AG04449 (cell line): ENCODE measurements around the gene DEUP1.

Experiments used
- CTCF ChIA-PET: fragments of 350-600 bp; formaldehyde crosslinking; extraction: SDS; loops from one replicate; lab custom pipeline; 2021; ENCODE audit warnings: antibody characterized with exemption; lab: Yijun Ruan, JAX
- POLR2A ChIA-PET: fragments of 400-600, 350-600 bp; formaldehyde crosslinking; extraction: SDS; loops from one replicate; lab custom pipeline; 2020; ENCODE audit warnings: antibody characterized with exemption, inconsistent platforms; lab: Yijun Ruan, JAX
- DNase-seq: peaks from one replicate; pipeline ENCODE4 v3.0.0-alpha.2; 2010; ENCODE audit warnings: low read depth, low spot score
- H3K4me3 ChIP-seq: 2 replicates; pipeline ENCODE4 v1.5.1; 2011; ENCODE audit warnings: low read depth, mild to moderate bottlenecking, control low read depth, low read length
- TF ChIP-seq, protein P1 (sequence below): IDR thresholded peaks from one replicate; pipeline ENCODE4 v1.5.1; 2011; ENCODE audit warnings: mild to moderate bottlenecking, moderate library complexity, low read length, control low read depth, inconsistent platforms; ENCODE audit not compliant: insufficient read depth; ENCODE audit errors: missing control alignments

Gene DEUP1

GRCh38 chr11:93344855-93345333 lies 14.4 kb downstream of the DEUP1 start:
- no peak for DNase-seq
- CTCF ChIA-PET: no interaction called here
- POLR2A ChIA-PET: no interaction called here
- TF ChIP-seq, protein P1, sequence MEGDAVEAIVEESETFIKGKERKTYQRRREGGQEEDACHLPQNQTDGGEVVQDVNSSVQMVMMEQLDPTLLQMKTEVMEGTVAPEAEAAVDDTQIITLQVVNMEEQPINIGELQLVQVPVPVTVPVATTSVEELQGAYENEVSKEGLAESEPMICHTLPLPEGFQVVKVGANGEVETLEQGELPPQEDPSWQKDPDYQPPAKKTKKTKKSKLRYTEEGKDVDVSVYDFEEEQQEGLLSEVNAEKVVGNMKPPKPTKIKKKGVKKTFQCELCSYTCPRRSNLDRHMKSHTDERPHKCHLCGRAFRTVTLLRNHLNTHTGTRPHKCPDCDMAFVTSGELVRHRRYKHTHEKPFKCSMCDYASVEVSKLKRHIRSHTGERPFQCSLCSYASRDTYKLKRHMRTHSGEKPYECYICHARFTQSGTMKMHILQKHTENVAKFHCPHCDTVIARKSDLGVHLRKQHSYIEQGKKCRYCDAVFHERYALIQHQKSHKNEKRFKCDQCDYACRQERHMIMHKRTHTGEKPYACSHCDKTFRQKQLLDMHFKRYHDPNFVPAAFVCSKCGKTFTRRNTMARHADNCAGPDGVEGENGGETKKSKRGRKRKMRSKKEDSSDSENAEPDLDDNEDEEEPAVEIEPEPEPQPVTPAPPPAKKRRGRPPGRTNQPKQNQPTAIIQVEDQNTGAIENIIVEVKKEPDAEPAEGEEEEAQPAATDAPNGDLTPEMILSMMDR: no peak
- no peak overlapping the region for H3K4me3 ChIP-seq

DNA sequence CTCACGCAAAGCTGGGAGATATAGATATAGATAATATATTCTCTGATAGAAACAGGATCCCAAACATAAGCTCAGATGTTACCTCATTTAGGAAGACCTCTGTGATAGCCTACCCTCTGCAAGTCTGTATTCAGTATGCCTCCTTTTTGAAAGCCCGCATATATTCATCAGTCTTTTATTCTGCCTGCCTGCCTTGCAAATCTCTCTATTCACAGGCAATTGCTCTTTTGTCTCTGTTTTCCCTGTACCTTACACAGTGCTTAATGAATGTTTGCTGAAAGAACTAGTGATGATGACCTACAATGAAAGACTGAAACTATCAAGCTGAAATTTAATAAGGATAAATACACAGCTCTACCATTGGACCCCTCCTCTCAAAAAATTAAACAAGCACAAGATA lies 18.4 kb downstream of the DEUP1 start:
- POLR2A ChIA-PET: no interaction called here
- CTCF ChIA-PET: no interaction called here

DNA sequence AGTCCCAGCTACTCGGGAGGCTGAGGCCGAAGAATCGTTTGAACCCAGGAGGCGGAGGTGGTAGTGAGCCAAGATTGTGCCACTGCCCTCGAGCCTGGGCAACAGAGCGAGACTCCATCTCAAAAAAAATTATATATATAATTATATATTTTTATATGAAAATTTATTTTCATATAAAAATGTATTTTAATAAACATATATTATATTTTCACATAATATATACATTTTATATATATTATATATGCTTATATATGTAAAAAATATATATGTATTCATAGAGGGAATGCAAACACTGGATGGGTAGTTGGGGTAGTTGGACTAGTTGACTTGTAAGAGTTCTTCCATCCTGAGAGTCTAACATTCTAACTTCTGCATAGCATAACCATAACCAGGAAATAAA lies 20.3 kb downstream of the DEUP1 start:
- DNase-seq: no peak
- TF ChIP-seq, protein P1: no peak
- ChIA-PET POLR2A (no interaction called here), CTCF (no interaction called here)
- H3K4me3 ChIP-seq: no peak overlapping the region

More for the DNA sequence above, 18.4 kb downstream of the DEUP1 start:
- TF ChIP-seq, protein P1: no peak
- no peak for DNase-seq
- no peak overlapping the region for H3K4me3 ChIP-seq

GRCh38 chr11:93359396-93359795 lies 28.9 kb downstream of the DEUP1 start:
- TF ChIP-seq, protein P1: no peak
- POLR2A ChIA-PET: no interaction called here
- DNase-seq: no peak
- no peak overlapping the region for H3K4me3 ChIP-seq
- CTCF ChIA-PET: no interaction called here

- DNase-seq: no peak
- ChIA-PET CTCF (no interaction called here), POLR2A (no interaction called here)
- no peak overlapping the region for H3K4me3 ChIP-seq
- TF ChIP-seq, protein P1: no peak
These were observed 30.9 kb downstream of the DEUP1 start for GRCh38 chr11:93361435-93361834.

DNA sequence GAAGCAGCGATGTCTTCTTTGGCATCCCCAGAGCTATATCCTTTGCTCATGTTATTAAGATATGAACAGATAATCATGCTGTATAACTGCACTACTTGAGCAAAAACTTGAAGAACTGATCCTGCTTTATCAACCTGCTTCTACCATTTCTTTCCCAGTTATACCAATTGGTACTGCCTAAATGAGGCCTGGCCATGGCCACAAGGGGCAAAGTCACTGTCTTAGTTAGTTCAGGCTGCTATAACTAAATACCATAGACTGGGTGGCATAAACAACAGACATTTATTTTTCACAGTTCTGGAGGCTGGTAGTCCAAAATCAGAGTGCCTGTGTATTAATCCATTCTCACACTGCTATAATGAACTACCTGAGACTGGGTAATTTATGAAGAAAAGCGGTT lies 37.5 kb downstream of the DEUP1 start:
- CTCF ChIA-PET: no interaction called here
- TF ChIP-seq, protein P1: no peak

More for the DNA sequence above, 37.5 kb downstream of the DEUP1 start:
- POLR2A ChIA-PET: no interaction called here
- H3K4me3 ChIP-seq: no peak overlapping the region
- DNase-seq: no peak
